Epithelial cell of proximal tubule (primary cell): ENCODE measurements around the gene NAA60. TPM values are rescaled to one million over a fixed set of nuclear protein-coding genes. Genes with fewer than 3 reads are reported as not detected.

Experiments used
- DNase-seq: peaks from one replicate; pipeline ENCODE4 v3.0.0-alpha.2; 2011; ENCODE audit warnings: low read depth
- H3K4me3 ChIP-seq: 2 replicates; pipeline ENCODE4 v1.5.1; 2011; ENCODE audit warnings: low read depth, mild to moderate bottlenecking, low read length
- CTCF ChIP-seq: conservative IDR thresholded peaks from 2 replicates; pipeline ENCODE4 v1.5.1; 2012; ENCODE audit warnings: low read depth, mild to moderate bottlenecking, low read length
- total RNA-seq: library from RNA; depleted of rRNA; stranded (reverse); fragments of >200 nt; gene quantifications from 2 replicates; pipeline ENCODE4 v1.2.3, GENCODE V29; 2015

Gene NAA60
- total RNA-seq, 1 donor from 2014 or later, result 19.4 TPM

GRCh38 chr16:3484318-3485096 is 41.0 kb downstream of the NAA60 start:
- no peak for DNase-seq
- no peak for TF ChIP-seq CTCF

GRCh38 chr16:3485097-3485745 is 41.7 kb downstream of the NAA60 start:
- no peak overlapping the region for H3K4me3 ChIP-seq
- DNase-seq, result no peak
- TF ChIP-seq CTCF, result no peak

More at GRCh38 chr16:3484318-3485096, 41.0 kb downstream of the NAA60 start:
- no peak overlapping the region for H3K4me3 ChIP-seq

GRCh38 chr16:3485821-3486505 is 42.5 kb downstream of the NAA60 start:
- DNase-seq, result no peak
- no peak for TF ChIP-seq CTCF
- no peak overlapping the region for H3K4me3 ChIP-seq

GRCh38 chr16:3486506-3487215 is 43.2 kb downstream of the NAA60 start:
- no peak for DNase-seq
- no peak overlapping the region for H3K4me3 ChIP-seq
- TF ChIP-seq CTCF, result no peak

- no peak overlapping the region for H3K4me3 ChIP-seq
- DNase-seq, result no peak
- no peak for TF ChIP-seq CTCF
Observed at GRCh38 chr16:3487521-3488410, 44.3 kb downstream of the NAA60 start.

- no peak for DNase-seq
- H3K4me3 ChIP-seq, result no peak overlapping the region
- no peak for TF ChIP-seq CTCF
Observed at GRCh38 chr16:3488801-3489200, 45.3 kb downstream of the NAA60 start.
